Choroid plexus epithelial cell (primary cell): Measurements from ENCODE around the gene AIRE.

Experiments used
- DNase-seq: peaks from one replicate; pipeline ENCODE4 v3.0.0-alpha.2; 2010; ENCODE audit warnings: low read depth
- H3K4me3 ChIP-seq: 2 replicates; pipeline ENCODE4 v1.5.1; 2011; ENCODE audit warnings: low read depth, mild to moderate bottlenecking, control low read depth, low read length, moderate library complexity
- TF ChIP-seq, protein P1 (sequence below): conservative IDR thresholded peaks from 2 replicates; pipeline ENCODE4 v1.5.1; 2011; ENCODE audit warnings: low read depth, mild to moderate bottlenecking, control low read depth, inconsistent platforms, low read length, moderate library complexity

Gene AIRE

GRCh38 chr21:44263221-44263760, 22.4 kb upstream of the AIRE start:
- DNase-seq: no peak
- TF ChIP-seq, protein P1, sequence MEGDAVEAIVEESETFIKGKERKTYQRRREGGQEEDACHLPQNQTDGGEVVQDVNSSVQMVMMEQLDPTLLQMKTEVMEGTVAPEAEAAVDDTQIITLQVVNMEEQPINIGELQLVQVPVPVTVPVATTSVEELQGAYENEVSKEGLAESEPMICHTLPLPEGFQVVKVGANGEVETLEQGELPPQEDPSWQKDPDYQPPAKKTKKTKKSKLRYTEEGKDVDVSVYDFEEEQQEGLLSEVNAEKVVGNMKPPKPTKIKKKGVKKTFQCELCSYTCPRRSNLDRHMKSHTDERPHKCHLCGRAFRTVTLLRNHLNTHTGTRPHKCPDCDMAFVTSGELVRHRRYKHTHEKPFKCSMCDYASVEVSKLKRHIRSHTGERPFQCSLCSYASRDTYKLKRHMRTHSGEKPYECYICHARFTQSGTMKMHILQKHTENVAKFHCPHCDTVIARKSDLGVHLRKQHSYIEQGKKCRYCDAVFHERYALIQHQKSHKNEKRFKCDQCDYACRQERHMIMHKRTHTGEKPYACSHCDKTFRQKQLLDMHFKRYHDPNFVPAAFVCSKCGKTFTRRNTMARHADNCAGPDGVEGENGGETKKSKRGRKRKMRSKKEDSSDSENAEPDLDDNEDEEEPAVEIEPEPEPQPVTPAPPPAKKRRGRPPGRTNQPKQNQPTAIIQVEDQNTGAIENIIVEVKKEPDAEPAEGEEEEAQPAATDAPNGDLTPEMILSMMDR: no peak

DNA sequence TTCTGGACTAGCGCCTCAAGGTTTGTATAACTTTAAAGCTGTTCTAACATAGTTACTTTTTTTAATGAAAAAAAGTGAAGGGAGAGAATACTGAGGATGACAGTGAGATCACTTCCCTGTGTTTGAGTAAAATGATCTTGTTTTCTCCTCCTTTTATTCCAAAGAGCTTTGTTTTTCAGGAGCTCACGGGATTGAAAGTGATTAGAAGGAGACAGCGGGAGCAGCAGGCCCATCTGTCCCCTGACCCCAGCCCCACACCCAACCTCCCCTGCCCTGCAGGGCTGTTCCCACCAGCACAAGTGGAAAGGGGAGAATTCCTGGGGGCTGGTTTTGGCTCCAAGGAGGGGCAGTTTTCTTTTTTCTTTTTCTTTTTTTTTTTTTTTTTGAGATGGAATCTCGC, 21.9 kb upstream of the AIRE start:
- no peak overlapping the region for H3K4me3 ChIP-seq
- TF ChIP-seq, protein P1: no peak
- no peak for DNase-seq

More at GRCh38 chr21:44263221-44263760, 22.4 kb upstream of the AIRE start:
- no peak overlapping the region for H3K4me3 ChIP-seq

- DNase-seq: no peak
- TF ChIP-seq, protein P1: no peak
- no peak overlapping the region for H3K4me3 ChIP-seq
Measured at GRCh38 chr21:44265734-44266270, 19.9 kb upstream of the AIRE start.

DNA sequence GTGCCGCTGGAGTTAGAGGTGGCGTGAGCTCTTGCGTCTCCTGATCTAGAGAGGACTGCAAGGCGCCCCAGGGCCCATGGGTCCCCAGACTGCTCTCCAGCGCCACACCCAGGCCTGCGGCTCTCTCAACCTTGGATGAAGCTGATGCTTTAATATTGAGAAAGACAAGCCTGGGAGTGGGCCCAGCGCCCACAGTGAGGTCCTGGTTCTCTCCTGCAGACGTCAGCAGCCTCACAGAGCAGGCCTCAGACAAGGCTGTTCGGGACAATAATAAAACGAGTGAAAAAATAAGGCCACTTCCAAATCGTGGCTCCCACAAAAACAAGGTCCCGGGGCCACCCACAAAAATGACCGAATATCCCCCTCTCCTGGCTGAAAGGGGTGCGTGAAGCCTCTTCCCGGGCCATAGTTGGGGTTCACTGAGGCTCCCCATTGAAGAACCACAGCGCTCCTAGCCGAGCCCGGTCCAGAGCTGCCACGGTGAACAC, 18.0 kb upstream of the AIRE start:
- TF ChIP-seq, protein P1: peak; percentile 2
- no peak for DNase-seq
- no peak overlapping the region for H3K4me3 ChIP-seq

GRCh38 chr21:44269090-44269489, 16.6 kb upstream of the AIRE start:
- DNase-seq: no peak

DNA sequence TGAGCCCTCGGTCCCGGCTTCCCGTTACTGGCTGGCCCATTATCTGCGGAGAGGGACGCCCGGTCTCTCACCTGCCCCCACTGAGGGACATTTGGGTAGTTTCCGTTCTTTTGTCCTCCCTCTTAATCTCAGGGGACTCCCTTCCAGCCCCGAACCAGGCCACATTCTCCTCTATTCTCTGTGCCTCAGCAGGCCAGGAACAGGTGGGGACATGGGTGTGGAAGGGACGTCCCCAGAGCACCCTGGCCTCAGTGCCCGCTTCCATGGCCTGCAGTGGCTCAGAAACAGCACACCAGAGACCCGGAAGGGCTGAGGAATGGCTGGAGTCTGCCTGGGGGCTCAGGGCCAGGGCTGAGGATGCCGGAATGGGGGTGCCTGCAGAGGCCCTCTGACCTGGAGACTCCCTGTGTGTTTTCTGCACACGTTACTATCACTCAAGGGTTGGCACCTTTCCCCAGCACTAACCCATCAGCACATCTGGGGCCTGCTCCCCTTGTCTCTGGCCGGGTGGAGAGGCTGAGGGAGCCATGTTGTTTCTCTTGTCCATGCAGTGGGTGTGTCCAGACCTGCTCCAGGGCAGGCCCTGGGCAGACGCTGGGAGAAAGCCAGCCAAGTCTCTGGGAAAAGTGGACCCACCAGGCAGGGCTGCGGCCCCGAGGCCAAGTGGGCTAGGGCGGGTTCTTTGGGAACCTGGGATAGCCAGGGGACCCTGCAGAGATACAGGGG, 14.0 kb upstream of the AIRE start:
- TF ChIP-seq, protein P1: no peak
- no peak for DNase-seq
- no peak overlapping the region for H3K4me3 ChIP-seq

More at GRCh38 chr21:44269090-44269489, 16.6 kb upstream of the AIRE start:
- H3K4me3 ChIP-seq: no peak overlapping the region
- TF ChIP-seq, protein P1: no peak
